HG03060 (cell line): ENCODE data around the gene MEAF6.

ENCODE experiments used
- ATAC-seq: cut with Tn5 transposase; IDR thresholded peaks from one replicate; pipeline ENCODE4 v1.9.1; 2021; ENCODE audit warnings: low read depth, moderate number of reproducible peaks; ENCODE audit not compliant: unreplicated experiment

The MEAF6 gene

GRCh38 chr1:37446874-37447273 is 67.7 kb downstream of the MEAF6 start:
- no peak for ATAC-seq

- no peak for ATAC-seq
Observed at GRCh38 chr1:37442644-37443043, 71.9 kb downstream of the MEAF6 start.
